HG02678 (cell line): ENCODE data around the gene LUZP4.
"Not testable (repeated sequence)": the region's sequence is repeated elsewhere in the genome, so short reads cannot be mapped to it uniquely, and the experiment has no call there.

Source experiments
- ATAC-seq: cut with Tn5 transposase; IDR thresholded peaks from one replicate; pipeline ENCODE4 v1.9.1; 2021; ENCODE audit warnings: mild to moderate bottlenecking, moderate library complexity; ENCODE audit not compliant: unreplicated experiment

LUZP4 gene

GRCh38 chrX:115333446-115333845, 43.9 kb downstream of the LUZP4 start:
- ATAC-seq, result no peak

DNA sequence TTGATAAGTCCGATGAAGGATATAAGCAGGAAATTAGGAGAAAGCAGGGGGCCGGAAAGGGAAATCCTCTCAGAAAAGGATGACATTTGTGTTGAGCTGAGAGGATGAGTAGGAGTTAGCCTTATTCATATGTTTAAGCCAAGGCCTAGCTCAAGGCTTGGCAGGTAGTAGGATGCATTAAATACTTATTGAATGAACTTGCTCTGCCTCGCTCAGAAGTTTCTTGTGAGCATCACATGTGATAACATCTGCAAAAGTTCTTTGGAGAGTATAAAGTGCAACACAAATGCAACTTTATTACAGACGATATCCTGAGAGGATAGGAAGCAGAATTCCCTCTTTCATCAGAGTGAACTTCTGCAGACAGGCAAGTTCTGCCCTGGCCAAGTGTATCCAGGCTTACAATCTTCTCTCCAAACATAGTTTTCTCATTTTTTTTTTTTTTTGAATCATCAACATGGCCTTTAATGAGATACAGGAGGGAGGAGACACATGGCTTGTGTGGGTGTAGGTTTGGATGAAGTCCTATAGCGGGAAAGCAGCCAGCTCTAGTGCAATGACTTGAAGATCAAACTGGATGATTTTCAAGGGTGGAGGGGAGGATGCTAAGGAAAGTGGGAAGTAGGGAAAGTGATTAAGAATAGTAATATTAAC, 48.1 kb downstream of the LUZP4 start:
- no peak for ATAC-seq

- ATAC-seq, result no peak
Observed at GRCh38 chrX:115339441-115340025, 50.0 kb downstream of the LUZP4 start.

GRCh38 chrX:115341421-115341820, 51.9 kb downstream of the LUZP4 start:
- no peak for ATAC-seq

GRCh38 chrX:115344885-115345614, 55.5 kb downstream of the LUZP4 start:
- ATAC-seq, result no peak

- ATAC-seq, result no peak
Observed at GRCh38 chrX:115345615-115346014, 56.1 kb downstream of the LUZP4 start.

DNA sequence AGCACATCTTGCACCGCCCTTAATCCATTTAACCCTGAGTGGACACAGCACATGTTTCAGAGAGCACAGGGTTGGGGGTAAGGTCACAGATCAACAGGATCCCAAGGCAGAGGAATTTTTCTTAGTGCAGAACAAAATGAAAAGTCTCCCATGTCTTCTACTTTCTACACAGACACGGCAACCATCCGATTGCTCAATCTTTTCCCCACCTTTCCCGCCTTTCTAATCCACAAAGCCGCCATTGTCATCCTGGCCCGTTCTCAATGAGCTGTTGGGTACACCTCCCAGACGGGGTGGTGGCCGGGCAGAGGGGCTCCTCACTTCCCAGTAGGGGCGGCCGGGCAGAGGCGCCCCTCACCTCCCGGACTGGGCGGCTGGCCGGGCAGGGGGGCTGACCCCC, 57.2 kb downstream of the LUZP4 start:
- ATAC-seq, result not testable (repeated sequence)

- no peak for ATAC-seq
Observed at GRCh38 chrX:115348446-115349225, 59.1 kb downstream of the LUZP4 start.

DNA sequence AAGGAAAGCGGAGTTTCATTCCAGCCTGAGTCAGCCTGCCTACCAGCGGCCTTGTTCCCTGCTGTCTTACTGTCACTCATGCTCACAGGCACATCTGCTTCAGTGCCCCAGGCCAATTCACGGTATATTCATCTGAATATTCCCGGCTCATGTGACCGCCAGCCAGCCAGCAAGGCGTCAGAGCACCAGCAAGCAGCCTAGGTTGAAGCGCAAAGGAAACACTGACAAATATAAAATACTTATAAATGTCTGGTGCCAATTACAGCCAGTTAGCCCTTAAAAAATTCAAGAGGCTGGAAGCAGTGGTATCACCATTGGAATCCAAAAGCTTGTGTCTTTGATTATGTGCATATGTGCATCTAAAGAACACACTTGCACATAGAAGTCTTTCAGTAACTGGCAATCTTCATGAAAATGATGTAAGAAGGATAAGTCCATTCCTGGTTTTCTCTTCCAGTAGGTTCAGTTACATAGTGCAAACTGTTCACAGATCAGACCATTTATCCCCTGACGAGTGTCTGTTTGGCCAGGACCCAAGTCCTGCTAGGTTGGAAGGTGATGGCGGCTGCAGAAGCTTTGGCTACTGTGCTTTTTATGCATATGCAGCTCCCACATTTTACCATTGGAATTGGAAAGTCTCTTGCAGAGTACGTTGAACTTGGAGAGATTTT, 61.3 kb downstream of the LUZP4 start:
- no peak for ATAC-seq

DNA sequence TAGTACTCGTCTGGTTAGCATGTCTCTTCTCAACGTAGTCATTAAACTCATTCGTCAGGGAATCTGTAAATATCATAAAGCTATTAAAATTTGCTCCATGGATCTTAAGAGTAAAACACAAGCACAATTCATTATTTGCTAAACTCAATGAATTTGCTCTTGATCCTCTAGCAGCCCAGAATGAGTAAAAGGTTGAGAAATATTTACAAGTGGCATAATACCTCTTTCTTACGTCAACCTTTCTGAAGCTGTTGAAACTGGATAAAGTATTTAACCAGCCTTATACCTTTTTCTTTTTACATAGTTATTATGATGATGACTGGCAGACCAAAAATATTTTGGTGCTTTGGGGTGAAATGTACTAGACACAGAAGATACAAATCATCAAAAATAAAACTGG, 66.9 kb downstream of the LUZP4 start:
- ATAC-seq, result no peak
